HS-5 (cell line): ENCODE results near the gene MYD88.
A peak's percentile ranks its signal among the peaks of the same experiment; 100 is the strongest.
"Not testable (repeated sequence)": the region's sequence is repeated elsewhere in the genome, so short reads cannot be mapped to it uniquely, and the experiment has no call there.

Experiments
- DNase-seq: peaks from one replicate; pipeline ENCODE4 v3.0.0-alpha.2; 2012; ENCODE audit warnings: low read depth

MYD88 gene

DNA sequence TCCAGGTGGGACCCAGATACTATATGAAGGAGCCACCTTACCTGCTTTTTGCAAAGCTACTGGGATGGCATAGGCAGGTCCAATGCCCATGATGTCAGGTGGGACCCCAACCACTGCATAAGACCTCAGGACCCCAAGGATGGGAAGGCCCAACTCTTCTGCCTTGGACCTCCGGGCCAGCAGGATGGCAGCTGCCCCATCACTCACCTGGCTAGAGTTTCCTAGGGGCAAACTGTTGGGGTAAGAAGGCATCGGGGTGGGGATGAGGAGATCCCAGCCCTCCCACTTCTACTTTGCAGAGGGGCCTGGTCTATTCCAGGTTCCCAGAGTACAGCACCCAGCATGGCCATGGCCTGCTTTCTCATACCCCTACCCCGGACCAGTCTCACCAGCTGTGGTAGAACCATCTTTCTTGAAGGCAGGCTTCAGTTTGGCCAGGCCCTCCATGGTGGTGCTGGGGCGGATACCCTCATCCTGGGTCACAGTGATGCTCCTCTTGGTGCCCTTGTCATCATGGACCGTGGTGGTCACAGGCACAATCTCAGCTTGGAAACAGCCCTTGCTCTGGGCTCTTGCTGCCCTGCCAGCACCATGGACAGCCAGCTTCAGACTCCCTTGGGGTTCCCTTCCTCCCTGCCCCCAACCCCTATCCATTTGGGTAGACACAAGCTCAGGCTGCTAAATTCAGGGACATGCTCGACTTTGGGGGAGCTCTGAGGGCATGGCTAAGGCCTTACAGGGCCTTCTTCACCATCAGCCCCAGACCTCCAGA lies 12.2 kb upstream of the MYD88 start:
- DNase-seq = no peak

- no peak for DNase-seq
These were observed 10.7 kb upstream of the MYD88 start for GRCh38 chr3:38127611-38128302.

DNA sequence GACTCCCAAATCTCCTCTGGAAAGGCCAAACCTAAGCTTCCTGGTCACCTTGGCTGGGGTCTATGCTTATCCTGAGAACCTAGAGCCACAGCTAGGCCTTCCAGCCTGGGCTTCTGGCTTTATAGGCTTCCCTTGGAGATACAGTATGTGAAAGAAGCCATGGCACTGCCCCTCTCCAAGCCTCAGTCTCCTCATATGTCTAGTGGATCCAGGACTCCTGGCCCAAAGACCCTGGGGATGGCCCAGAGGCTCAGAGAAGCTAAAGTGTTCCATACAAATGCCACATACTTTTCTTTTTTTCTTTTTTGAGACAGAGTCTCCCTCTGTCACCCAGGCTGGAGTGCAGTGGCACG lies 10.2 kb upstream of the MYD88 start:
- no peak for DNase-seq

DNA sequence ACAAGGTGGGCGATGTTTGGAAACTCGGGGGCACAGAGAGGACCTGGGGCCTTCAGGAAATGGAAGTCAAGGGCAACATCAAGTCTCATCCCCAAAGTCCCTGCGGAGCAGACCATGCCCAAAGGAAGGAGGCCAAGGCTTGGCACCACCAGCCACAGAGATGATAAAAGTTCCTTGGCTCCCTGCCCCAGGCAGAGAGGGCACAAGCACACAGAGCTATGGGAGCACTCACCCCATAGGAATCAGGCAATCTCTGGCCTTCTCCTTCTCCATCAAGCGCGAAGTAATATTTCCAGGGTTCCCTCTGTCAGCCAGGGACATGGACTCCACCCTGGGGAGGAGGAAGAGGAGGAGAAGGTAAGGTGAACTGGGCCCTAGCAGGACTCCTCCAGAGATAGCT lies 9.4 kb upstream of the MYD88 start:
- no peak for DNase-seq

DNA sequence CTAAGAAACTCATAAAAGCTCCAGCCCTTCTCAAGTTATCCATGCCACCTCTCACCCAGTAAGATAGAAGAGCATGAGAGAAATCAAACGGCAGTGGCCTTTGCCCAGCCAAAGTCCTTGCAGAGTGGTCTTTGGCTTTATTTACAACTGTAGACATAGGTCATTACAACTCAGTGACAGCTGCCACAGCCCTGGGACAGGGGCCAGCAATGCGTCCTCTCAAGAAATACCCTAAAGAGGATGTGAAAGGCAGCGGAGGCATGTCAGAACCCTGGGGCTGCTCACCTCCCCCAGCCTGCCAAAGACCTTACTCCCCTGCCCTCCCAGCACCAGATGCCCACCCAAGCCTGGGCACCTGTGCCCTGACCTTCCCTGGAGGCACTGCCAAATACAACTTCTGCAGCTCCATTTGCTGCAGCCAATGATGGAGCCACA lies 7.8 kb upstream of the MYD88 start:
- DNase-seq = no peak

- DNase-seq = no peak
These were observed 6.7 kb upstream of the MYD88 start for GRCh38 chr3:38131621-38132369.

DNA sequence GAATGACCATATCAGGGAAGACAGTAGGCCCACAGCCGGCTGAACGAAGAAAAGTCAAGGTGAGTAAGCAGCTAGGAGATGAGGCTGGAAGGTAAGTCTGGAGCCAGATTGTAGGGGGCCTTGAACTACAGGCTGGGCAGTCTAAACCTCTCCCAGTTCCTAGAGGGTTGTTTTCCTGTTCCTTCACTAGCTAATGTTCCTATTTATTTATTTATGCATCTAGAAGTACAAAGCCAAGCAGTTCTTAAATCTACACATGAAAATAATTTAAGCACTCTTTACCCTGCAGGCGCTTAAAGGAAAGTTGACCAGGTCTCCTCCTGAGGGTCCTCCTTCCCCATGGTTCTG lies 5.3 kb upstream of the MYD88 start:
- DNase-seq = no peak

- DNase-seq = no peak
These were observed 4.7 kb upstream of the MYD88 start for GRCh38 chr3:38133557-38134405.

- DNase-seq = not testable (repeated sequence)
These were observed 3.8 kb upstream of the MYD88 start for GRCh38 chr3:38134517-38135143.

GRCh38 chr3:38135621-38136277 lies 2.7 kb upstream of the MYD88 start:
- not testable (repeated sequence) for DNase-seq

DNA sequence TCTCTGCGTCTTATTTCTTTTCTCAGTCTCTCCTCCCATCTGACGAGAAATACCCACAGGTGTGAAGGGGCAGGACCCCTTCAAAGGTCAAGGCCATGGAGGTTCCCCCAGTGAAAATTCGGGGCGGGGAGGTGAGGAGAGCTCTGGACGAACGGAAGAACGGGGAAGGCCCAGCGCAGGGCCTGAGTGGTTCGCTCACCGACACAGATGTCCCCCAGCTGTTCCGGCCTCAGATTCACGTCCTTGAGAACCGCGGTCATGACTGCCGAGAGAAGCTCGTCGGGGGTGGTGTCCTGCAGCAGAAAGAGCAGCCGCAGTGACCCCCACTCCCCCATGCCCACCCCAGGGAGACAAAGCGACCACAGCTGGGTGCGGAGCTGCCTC lies 2.1 kb upstream of the MYD88 start:
- DNase-seq = no peak

- peak; percentile 94 for DNase-seq
These were observed 1.5 kb upstream of the MYD88 start, which contains the start of gene ACAA1 for GRCh38 chr3:38136777-38137614. TSS of gene ACAA1 (minus strand) at chr3:38137127. CDS start at chr3:38137035, 92 bp downstream.

DNA sequence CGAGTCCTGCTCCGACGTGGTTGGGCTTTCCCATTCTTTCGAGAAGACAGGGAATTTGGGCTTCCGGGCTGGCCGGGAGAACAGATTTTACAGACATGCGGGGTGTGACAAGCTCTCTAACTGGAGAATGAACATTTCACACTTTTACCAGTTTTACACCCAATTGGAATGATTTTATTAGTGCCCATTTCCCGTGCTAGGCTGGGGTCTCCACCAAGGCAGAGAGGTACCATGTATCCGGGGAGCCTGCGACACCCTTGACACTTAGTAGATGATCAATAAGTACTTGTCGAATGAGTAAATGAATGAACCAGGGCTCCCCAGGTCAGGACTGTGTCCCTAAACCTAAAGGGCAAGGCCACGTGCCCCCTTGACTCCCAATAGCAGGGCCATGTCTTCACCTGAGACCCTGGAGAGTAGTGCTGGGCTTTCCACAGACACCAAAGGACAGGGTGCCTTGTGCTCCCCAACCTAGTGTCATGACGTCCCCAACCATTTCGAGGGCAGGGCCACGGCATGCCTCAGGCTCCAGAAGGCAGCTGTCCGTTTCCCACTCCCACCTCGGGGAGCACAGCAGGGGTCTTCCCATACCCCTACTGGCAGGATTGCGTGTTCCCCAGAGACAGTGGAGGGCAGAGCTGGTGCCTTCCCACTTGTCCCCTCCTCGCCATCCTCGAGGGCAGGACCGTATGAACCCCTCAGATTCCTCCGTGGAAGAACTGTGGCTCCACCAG lies 679 bp upstream of the MYD88 start:
- no peak for DNase-seq

- no peak for DNase-seq
These were observed 730 bp downstream of the MYD88 start for GRCh38 chr3:38139191-38139590.

DNA sequence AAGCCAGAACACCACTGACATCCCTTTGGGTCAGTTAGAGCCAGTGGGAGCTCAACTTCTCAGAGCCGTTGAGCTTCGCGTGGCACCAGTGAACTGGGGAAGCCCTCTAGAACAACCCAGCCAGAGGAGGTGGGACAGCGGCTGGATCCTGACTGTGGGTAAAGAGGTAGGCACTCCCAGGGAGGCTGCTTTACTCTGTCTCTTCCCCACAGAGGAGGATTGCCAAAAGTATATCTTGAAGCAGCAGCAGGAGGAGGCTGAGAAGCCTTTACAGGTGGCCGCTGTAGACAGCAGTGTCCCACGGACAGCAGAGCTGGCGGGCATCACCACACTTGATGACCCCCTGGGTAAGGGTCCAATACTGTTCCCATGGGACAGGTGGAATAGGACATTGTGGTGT lies 1.2 kb downstream of the MYD88 start:
- DNase-seq = no peak

GRCh38 chr3:38140326-38141172 lies 2.1 kb downstream of the MYD88 start:
- no peak for DNase-seq

DNA sequence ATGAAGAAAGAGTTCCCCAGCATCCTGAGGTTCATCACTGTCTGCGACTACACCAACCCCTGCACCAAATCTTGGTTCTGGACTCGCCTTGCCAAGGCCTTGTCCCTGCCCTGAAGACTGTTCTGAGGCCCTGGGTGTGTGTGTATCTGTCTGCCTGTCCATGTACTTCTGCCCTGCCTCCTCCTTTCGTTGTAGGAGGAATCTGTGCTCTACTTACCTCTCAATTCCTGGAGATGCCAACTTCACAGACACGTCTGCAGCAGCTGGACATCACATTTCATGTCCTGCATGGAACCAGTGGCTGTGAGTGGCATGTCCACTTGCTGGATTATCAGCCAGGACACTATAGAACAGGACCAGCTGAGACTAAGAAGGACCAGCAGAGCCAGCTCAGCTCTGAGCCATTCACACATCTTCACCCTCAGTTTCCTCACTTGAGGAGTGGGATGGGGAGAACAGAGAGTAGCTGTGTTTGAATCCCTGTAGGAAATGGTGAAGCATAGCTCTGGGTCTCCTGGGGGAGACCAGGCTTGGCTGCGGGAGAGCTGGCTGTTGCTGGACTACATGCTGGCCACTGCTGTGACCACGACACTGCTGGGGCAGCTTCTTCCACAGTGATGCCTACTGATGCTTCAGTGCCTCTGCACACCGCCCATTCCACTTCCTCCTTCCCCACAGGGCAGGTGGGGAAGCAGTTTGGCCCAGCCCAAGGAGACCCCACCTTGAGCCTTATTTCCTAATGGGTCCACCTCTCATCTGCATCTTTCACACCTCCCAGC lies 2.9 kb downstream of the MYD88 start:
- DNase-seq = no peak

GRCh38 chr3:38141952-38142273 lies 3.5 kb downstream of the MYD88 start:
- DNase-seq = no peak
